GM12874 (cell line): ENCODE measurements around the gene SOX9.

Source experiments
- TF ChIP-seq, protein P1 (sequence below): IDR thresholded peaks from 2 replicates; pipeline ENCODE4 v1.5.1; 2011; ENCODE audit warnings: low read depth, mild to moderate bottlenecking, control low read depth, low read length, moderate library complexity; ENCODE audit not compliant: insufficient read depth

Gene SOX9

DNA sequence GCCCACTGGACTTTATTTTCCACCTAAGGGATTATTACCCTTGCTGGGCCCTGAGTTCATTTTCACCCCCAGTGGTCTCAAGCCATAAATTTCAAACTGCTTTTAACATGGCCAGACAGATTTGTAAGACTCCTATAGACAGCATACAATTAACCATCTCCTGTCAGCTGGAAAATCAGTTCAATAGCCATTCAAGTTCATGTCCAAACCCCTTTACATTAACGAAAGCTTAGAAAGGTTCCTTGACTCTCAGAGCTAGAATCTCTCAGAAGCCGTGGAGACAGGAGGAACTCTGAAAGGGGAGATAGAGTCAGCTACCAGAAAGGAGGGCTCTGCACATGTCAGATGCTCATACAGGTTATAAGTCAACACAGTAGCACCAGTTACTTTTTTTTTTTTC lies 23.3 kb downstream of the SOX9 start:
- TF ChIP-seq, protein P1, sequence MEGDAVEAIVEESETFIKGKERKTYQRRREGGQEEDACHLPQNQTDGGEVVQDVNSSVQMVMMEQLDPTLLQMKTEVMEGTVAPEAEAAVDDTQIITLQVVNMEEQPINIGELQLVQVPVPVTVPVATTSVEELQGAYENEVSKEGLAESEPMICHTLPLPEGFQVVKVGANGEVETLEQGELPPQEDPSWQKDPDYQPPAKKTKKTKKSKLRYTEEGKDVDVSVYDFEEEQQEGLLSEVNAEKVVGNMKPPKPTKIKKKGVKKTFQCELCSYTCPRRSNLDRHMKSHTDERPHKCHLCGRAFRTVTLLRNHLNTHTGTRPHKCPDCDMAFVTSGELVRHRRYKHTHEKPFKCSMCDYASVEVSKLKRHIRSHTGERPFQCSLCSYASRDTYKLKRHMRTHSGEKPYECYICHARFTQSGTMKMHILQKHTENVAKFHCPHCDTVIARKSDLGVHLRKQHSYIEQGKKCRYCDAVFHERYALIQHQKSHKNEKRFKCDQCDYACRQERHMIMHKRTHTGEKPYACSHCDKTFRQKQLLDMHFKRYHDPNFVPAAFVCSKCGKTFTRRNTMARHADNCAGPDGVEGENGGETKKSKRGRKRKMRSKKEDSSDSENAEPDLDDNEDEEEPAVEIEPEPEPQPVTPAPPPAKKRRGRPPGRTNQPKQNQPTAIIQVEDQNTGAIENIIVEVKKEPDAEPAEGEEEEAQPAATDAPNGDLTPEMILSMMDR = no peak

DNA sequence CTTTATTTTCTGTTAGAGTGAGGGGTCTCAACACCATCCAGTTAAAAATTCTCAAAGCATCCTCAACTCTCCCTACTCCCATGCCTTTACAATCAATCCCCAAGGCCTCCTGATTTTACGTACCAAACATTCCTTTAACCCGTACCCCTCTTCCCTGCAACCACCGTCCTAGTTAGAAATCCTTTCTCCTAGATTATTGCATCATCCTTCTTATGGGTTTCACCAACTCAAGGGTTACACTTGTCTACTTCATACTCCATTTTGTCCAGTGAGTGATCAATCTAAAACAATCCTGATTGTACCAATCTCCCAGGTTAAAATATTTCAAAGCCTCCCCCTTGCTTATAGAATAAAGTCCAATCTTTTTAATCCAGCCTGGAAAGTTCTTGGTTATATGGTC lies 24.7 kb downstream of the SOX9 start:
- TF ChIP-seq, protein P1 = no peak

DNA sequence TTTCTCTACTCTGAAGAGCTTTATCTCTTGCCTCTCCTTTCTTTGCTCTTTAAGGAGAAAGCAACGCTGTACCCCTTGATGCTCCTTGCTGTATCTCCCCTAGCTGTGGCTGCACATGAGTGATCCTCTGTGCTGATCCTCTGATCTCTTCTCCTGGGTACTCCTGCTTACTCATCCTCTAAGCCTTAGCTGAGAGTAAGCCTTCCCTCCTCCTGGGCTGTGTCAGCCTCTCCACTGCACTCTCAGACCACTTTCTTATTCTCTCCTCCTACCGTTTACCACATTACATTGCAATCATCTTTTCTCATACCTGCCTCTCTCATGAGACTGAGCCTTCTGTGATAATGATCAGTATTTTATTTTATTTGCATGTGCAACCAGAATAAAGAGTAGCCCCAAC lies 25.1 kb downstream of the SOX9 start:
- TF ChIP-seq, protein P1 = no peak

DNA sequence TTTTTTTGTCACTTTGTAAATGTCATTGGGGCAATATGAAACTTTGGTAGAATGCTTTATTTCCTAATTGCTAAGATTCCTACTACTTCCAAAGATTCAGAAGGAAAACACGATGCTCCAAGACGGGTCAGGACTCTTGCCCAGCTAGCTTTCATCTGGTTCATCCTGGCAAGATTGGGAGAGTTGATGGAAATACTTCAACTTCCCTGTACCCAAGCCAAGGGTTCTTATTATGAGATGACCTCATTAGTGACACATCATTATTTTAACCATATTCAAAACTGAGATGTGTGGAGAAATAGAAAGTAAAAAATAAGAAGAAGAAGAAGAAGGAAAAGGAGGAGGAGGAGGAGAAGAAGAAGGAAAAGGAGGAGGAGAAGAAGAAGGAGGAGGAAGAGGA lies 25.6 kb downstream of the SOX9 start:
- TF ChIP-seq, protein P1 = no peak

DNA sequence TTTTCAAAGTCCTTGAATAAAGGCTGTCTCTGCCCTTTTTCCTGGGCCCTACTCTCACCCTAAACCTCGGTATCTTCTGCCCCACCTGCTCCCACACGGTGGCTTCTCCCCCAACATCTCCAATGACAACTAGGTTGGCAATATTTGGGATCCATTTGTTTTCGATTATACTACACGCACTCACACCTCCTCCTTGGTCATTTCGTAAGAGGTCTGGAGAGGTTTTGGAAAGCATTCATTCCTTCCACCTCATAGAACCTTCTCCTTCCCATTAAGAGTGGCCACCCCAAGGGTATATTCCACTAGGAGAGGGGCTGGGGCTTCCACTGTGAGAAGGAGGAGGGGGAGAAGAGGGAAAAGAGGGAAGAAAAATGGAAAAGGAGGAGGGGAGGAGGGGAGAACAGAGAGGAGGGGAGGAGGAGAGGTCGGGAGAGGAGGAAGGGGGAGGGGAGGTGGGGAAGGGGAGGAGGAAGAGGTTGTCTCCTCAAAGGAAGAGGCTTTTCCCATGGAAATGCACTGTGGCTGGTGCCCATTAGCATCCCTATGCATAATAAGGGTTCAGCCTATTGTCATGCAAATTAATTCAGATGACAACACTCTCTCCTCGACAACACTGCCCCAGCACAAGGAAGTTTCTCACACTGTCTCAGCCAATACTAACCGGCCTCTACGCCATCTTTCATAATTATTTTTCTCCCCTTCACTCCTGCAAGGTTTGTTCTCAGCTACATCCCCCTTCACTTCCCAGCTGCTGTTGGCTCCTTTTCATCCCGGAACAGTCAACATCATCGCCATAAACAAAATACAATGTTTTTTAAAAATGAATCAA lies 30.0 kb downstream of the SOX9 start:
- TF ChIP-seq, protein P1 = no peak

DNA sequence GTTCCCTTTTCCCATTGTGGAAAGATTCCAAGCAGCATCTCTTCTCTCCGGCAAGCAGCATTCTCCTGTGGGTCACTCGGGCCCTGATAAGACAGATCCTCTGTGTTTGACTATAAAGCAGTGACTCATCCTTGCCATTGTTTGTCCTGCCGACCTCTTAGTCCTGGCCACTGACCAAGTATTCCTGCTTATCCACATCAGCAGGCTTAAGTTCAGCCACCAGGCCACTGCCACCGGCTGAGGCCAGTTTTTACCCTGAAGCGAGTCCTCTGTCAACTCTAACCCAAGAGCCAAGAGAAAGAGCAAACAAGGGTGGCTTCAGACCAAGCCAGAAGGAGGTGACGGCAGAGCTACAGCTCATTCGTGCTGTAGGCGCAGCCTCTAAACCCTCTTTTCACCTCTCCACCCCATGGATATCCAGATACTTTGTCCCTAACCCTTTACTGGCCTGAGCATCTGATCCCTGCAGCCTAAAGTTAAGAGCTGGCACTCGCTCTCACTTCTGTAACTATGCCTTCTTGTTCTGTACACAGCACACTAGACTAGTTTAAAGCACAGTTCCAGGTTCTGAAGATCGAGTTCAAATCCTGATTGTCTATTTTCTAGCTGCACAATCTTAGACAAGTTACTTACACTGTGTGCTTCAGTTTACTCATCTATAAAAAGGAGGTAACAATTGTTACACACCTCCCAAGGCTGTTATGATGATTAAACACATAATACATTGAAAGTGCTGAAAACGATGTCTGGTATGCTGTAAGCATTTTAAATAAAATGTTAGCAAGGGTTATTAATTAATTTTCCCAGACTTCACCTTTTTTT lies 31.0 kb downstream of the SOX9 start:
- TF ChIP-seq, protein P1 = no peak

DNA sequence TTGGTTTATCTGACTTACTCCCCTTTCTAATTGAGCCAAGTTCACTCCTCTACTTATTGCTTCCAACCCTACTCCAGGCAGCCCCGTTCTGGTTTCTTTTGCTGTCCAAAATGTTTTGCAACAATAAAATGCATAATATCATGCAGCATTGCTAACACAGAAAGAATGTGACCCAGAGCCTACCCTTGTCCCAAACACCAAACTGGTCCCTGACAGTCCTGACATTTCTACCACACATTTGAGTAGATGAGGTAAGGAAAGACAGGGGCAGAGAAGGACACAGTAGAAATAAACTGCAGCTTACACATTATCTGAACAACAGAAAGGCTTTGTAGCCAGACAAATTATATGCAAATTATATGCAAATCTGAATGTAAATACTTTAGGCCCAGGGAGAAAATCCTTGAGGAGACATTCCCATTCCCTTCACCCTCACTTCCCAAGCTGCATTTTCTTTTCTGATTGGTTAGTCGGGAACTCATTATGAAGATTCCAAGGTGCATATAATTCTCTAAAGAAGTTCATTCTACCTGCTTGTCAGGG lies 31.6 kb downstream of the SOX9 start:
- TF ChIP-seq, protein P1 = no peak
